ENCODE data around the gene PRDM2.
"Not testable (repeated sequence)": the region's sequence is repeated elsewhere in the genome, so short reads cannot be mapped to it uniquely, and the experiment has no call there.

Gene PRDM2, protein sequence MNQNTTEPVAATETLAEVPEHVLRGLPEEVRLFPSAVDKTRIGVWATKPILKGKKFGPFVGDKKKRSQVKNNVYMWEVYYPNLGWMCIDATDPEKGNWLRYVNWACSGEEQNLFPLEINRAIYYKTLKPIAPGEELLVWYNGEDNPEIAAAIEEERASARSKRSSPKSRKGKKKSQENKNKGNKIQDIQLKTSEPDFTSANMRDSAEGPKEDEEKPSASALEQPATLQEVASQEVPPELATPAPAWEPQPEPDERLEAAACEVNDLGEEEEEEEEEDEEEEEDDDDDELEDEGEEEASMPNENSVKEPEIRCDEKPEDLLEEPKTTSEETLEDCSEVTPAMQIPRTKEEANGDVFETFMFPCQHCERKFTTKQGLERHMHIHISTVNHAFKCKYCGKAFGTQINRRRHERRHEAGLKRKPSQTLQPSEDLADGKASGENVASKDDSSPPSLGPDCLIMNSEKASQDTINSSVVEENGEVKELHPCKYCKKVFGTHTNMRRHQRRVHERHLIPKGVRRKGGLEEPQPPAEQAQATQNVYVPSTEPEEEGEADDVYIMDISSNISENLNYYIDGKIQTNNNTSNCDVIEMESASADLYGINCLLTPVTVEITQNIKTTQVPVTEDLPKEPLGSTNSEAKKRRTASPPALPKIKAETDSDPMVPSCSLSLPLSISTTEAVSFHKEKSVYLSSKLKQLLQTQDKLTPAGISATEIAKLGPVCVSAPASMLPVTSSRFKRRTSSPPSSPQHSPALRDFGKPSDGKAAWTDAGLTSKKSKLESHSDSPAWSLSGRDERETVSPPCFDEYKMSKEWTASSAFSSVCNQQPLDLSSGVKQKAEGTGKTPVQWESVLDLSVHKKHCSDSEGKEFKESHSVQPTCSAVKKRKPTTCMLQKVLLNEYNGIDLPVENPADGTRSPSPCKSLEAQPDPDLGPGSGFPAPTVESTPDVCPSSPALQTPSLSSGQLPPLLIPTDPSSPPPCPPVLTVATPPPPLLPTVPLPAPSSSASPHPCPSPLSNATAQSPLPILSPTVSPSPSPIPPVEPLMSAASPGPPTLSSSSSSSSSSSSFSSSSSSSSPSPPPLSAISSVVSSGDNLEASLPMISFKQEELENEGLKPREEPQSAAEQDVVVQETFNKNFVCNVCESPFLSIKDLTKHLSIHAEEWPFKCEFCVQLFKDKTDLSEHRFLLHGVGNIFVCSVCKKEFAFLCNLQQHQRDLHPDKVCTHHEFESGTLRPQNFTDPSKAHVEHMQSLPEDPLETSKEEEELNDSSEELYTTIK (N-terminal part only)

DNA sequence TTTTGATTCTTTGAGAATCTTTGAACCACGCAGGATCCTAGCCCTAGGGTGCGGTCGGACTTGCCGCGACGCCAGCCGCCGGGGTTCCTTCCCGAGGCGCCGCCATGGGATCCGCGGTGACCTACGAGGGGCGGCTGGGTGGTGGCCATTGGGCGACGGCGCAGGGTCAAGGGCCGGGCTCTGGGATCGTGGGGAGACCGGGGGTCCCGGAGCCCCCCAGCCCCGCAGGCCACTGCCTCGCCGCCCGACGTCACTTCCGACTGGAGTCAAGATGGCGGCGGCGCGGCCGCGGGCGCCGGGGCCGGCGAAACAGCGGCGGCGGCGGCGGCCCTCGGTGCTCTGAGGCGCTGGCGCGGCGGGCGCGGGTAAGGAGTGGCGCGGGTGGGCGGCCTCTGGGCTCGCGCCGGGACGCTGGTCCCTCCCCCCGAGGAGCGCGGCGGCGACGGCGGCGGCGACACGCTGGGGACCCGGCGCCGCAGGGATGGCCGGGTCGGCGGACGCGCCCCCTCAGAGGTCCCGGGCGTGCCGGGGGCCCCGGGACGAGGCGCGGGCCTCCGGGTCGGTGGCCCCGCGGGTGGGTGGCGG, at the start of gene PRDM2:
PRDM2 (plus strand) TSS at position 253 of the 585 bp plus-strand sequence. CDS start 15,418 bp downstream, outside the sequence.
- peak; percentile 26 for DNase-seq (ENCODE audit: low read depth)

DNA sequence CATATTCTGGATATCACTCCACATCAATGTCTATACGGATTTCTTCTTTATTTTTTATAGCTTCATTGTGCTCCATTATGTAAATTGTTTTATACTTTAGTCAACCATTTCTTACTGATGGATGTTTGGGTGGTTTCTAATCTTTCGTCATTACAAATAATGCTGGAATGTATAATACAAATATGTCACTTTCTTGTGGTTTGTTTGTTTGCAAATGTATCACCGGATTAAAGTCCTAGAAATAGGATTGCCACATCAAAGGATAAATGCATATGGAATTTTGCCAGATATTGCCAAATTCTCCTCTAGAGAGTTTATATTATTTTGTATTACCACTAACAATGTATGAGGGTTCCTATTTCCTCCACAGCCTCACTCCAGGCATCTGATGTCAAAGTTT, 48.7 kb upstream of the PRDM2 start:
- DNase-seq (ENCODE audit: low read depth) = no peak

DNA sequence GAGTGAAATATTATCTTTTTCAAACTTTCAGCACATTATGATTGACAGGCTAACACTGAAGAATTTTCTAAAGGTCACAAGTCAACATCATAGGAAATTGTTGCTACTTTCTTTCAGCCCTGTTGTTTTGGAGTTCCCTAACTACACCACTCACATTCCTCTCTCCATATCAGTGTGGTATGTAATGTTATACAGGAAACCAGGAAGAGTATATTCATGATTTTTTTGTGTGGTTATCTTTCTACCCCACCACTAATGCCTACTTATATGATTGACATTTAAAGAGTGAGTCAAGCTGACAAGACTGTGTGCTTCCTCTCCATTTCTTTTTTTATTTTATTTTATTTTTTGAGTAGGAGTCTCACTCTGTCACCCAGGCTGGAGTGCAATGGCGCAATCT, 47.8 kb upstream of the PRDM2 start:
- no peak for DNase-seq (ENCODE audit: low read depth)

DNA sequence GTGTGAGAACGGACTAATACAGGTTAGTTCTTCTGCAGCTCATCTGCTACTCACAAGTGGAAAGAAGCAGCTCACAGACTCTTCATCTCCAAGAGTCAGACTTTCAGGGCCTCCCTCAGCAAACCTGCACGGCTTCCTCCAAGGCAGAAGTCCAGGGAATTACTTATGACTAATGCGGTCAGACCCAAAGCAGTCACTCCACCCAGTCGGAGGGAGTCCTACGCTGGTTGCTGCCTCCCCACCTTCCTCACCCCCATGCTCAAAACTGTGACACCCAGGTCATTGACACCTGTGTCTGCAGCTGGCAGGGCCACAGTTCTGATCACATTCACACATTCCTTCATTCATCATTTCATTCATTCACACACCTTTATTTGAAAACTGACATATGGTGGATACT, 38.4 kb upstream of the PRDM2 start:
- DNase-seq (ENCODE audit: low read depth) = no peak

DNA sequence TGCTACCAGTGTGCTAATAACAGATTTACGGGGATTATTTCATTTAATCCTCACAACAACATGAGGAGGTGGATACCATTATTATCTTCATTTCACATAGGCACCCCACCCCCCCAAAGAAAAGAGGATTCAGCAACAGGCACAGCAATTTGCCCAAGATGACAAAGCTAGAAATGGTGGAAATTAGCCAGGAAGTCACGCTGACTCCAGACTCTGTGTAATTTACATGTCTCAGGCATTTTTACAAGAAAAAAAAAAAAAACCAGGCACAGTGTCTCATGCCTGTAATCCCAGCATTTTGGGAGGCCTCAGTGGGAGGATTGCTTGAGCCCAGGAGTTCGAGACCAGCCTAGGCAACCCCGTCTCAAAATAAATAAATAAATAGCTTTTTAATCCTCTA, 37.5 kb upstream of the PRDM2 start:
- no peak for DNase-seq (ENCODE audit: low read depth)

DNA sequence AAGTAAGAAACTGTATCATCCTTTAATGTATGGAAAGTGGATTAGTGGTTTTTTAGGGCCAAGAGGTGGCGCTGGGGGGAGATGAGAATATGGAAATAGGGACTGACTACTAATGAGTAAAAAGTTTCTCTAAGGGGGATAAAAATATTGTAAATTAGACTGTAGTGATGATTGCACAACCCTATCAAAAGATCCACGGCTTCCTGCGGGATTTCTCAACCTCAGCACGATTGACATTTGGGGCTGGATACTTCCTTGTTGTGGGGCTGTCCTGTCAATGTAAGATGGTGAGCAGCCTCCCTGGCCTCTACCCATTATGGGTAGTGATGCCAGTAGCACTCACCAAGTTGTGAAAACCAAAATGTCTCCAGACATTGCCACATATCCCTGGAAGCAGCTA, 36.0 kb upstream of the PRDM2 start:
- DNase-seq (ENCODE audit: low read depth) = no peak

DNA sequence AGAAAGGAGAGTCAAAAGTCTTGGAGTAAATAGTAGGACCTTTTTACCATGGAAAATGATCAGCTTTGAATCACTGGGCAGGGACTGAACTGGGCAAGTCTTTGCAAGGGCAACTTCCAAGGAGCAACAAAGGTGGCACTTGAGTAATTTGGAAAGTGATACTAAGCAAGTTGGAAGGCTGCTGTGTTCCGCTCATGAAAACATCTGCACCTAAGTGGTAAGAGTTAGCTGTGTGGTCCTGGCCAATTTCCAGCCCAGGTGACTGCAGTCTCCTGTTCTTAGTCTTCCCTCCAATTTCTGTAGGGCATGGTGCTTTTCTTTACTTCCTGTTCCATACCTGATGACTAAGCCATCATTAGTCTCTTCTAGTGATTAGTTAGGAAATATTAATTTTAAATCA, 35.5 kb upstream of the PRDM2 start:
- no peak for DNase-seq (ENCODE audit: low read depth)

DNA sequence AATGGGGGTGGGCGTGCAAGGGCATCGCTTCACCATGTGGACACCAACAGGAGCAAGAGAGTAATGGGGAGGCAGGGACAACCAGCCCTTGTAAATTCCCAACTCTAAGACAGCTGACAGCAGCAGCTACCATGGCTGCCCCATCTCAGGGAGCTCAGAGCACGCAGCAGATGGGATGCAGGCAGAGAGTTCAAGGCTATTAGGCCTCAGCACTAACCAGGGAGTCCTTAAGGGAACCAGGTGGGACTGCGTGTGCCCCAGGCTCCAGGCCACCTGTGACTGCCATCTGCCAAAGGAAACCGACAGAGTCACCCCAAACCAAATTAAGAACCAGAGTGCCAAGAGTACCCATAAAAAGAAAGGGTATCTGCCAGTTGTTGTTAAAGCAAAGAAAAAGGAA, 33.7 kb upstream of the PRDM2 start:
- no peak for DNase-seq (ENCODE audit: low read depth)

DNA sequence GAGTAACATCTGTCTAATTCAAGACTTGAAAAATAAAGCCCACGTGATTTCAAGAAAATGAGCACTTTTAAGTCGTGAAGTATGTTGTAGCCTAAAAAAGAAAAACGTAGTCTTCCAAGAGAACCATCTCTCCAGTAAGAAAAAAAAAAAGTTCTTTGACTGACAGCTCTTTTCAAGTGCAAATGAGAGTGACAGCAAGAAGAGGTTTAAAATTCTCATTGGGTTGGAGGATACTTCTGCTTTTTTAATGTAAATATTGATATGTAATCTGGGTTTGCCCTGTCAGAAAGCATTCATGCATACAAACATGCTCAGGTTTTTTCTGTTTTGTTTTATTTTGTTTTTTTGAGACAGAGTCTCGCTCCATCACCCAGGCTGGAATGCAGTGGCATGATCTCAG, 32.3 kb upstream of the PRDM2 start:
- no peak for DNase-seq (ENCODE audit: low read depth)

DNA sequence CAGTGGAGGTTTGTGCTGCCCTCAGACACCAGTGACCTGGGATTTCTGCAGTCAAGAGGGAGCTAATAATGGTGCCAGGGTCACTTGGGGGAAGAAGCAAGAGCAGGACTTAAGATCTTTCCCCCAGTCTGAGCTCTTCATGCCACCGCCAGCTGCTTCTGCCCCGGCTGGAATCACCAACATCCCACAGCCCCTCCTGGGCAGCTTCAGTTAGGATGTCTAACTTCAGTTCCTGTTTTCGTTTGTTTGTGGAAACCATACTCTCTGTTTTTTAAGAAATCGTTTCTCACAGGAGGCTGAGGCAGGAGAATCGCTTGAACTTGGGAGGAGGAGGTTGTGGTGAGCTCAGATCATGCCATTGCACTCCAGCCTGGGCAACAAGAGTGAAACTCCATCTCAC, 25.6 kb upstream of the PRDM2 start:
- no peak for DNase-seq (ENCODE audit: low read depth)

DNA sequence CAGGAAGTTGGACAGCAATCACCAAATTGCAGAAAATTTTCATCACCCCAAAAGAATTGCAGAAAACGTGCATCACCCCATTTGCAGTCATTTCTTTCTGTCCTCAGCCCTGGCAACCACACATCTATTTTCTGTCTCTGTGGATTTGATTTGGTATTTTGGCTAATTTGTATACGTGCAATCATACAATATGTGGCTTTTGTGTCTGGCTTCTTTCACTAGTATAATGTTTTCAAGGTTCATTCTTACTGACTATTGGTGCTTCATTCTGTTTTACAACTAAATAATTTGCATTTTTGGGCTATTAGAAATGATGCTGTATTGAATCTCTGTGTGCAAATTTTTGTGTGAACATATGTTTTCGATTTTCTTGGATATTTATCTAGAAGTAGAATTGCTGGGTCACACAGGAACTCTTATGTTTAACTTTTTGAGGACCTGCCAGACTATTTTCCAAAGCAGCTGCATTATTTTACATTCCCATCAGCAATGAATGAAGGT, 24.8 kb upstream of the PRDM2 start:
- no peak for DNase-seq (ENCODE audit: low read depth)

DNA sequence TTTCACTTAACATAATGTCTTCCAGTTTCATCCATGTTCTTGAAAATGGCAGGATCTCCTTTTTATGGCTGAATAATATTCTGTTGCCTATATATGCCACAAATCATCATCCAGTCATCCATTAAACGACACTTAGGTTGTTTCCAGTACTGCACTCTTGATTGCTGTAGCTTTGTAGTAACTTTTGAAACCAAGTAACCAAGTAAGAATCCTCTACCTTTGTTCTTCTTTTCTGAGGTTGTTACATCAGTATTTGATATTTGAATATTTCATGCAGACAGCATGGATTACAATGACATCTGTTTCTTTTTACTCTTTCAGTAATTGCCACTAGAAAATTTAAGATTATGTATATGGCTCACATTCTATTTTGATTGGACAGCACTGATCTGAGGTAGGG, 22.1 kb upstream of the PRDM2 start:
- no peak for DNase-seq (ENCODE audit: low read depth)

DNA sequence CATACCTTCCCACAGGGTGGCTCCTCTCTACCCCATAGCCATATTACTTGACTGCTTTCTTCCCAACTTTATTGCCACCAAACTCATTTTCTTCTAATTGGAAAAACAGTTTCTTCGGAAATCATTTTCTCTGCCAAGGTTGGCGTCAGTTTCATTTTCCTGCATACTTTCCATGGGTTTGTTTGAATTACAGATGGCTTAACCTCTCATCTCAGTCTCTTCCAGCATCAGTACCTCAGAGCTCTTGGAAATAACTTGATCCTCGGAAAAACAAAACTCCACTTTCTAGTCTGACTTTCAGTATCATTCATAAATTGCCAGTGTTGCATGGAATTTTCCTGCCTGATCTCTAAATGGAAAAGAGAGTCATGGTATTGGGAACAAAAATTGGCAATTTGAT, 20.3 kb upstream of the PRDM2 start:
- DNase-seq (ENCODE audit: low read depth) = no peak

DNA sequence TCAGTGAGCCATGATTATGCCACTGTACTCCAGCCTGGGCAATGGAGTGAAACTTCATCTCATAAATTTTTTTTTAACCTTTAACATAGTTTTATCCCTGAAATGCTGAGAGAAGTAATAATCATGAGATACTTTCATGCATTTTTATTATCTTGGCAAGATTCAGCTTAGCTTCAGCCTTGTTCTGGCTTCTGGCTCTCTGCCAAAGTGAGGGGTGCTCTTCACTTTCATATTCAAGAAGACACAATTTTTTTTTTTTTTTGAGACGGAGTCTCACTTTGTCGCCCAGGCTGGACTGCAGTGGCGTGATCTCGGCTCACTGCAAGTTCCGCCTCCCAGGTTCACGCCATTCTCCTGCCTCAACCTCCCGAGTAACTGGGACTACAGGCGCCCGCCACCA, 19.4 kb upstream of the PRDM2 start:
- not testable (repeated sequence) for DNase-seq (ENCODE audit: low read depth)

DNA sequence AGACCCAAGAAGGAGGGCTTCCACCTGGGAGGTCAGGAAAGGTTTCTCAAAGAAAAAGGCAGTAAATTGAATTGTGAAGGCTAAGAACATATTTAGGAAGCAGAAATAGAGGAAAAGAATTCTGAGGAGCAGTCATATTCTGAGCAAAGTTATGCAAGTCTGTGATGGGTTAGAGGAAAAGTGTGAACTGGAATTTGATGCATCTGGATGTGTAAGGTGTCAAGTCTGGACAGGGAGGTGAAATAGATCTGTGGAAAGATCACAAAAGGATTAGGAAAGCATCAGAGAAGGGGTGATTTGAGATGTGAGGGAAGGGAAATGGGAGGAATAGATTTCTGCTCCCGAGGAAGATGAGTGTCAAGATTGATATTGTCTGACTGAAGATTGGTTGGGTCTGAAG, 18.1 kb upstream of the PRDM2 start:
- DNase-seq (ENCODE audit: low read depth) = no peak

DNA sequence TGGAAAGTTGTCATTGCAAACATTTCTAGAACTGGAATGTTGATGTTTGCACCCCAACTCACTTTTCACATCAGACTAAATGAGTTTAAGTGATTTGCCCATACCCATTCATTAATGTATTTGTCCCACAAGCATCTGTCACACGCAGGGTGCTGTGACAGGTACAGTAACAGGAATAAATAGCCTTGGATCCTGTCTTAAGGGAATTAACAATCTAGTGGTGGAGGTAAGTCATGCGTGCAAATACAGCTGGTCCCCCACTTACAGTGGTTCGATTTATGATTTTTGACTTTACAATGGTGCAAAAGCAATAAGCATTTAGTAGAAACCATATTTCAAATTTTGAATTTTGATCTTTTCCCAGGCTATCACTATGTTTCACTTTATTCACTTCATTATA, 17.5 kb upstream of the PRDM2 start:
- no peak for DNase-seq (ENCODE audit: low read depth)

DNA sequence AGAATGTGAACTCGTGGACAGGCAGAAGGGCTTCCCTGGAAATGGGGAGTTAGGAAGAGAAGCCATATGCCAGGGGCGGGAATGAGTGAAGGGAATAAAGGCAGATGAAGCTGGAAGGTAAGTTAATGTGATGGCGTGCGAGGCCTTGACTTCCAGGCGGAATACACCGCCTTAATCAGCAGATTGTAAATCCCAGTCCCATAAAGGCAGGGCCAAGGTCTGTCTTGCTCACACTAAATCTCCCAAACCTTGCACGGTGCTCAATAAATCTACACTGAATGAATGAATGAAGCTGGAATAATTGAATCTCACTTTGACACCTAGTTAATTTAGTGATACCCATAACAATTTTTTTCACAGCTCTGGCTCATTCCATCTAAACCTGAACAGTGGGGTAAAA, 16.8 kb upstream of the PRDM2 start:
- DNase-seq (ENCODE audit: low read depth) = no peak

DNA sequence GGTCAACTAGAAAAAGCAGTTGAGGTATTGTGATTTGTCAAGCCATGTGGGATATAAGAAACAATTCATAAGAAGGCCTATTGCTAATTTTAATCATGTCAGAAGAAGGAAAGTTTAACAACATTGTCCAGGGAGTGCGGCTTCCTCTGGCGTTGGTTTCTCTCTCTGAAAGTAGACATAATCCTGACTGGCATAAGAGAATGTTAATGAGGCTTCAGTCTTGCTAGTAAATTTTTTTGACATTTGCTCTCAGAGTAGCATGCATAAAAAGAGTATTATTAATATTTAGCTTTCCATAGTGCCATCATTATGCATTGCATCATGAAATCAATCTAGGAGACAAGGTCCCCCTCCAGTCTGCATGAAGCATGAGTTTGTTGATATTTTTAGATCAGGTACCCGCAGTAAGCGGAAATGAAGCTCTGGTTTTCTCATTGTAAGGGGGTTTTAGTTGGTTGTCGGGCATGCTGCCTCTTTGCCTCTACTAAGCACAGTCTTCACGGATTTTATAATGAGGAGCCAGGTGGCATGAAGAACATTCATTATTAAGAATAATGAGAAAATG, 12.8 kb upstream of the PRDM2 start:
- DNase-seq (ENCODE audit: low read depth) = no peak

DNA sequence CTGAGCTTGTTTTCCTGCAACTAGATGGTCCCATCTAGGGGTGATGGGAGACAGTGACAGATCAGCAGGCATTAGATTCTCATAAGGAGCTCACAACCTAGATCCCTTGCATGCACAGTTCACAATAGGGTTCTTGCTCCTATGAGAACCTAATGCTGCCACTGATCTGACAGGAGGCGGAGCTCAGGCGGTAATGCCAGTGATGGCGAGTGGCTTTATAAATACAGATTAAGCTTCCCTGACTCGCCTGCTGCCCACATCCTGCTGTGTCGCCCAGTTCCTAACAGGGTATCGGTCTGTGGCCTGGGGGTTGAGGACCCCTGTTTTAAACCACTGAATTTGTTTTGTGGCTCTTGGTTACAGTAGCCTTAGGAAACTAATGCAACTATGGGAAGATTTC, 6.9 kb upstream of the PRDM2 start:
- not testable (repeated sequence) for DNase-seq (ENCODE audit: low read depth)

DNA sequence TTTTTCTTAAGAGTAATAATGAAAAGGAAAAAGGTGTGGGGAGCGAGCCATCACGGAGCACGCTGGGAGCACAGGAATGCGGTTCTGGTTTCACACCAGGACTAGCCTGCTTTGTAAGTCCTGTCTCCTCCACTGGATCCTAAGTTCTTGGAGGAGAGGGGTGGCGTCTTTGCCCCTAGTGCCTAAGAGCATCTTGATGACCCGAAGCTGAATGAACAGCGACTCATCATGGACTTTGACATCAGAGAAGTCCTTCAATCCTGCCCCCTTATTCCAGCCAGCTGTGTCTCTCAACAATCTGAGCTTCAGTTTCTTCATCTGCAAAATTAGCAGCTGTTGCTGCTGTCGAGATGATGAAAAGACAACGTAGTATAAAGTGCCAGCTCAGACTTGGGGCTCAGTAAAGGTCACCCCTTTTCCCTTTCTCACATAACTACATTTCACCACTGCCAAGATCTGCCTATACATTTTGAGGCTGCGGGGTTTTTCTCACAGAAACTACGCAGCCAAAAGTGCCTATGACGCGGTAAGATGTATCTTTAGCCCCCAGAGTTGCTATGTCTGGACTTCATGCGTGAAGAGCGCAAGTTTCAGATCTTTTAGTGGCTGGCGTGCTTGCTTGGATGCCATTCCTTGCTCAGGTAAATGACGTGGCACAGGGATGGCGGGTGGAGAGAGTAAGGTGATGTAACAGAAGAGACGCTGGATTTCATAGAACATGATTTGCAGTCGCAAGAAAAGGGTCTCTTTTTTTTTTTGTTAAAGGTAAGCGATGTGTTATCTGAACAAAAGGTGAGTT, 4.9 kb upstream of the PRDM2 start:
- DNase-seq (ENCODE audit: low read depth) = no peak

DNA sequence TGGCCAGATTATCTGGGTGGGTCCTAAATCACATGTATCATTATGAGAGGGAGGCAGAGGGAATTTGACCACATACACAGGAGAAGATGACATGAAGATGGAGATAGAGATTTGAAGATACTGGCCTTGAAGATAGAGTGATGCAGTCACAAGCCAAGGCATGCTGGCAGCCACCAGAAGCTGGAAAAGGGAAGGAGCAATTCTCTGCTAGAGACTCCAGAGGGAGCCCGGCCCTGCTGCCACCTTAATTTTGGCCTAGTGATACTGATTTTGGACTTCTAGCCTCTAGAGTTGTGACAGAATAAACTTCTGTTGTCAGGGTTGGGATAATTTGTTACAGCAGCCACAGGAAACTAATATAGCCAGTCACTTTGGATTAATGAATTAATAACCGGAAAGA, 2.2 kb upstream of the PRDM2 start:
- DNase-seq (ENCODE audit: low read depth) = no peak

All from stimulated activated CD8-positive, alpha-beta memory T cell treated with anti-CD3 and anti-CD28 coated beads, Interleukin-7, amount 100 ng/mL, for 24 hours (primary cell).